Activated CD8-positive, alpha-beta memory T cell treated with anti-CD3 and anti-CD28 coated beads, Interleukin-2, amount 50 U/mL, for 24 hours (primary cell): Measurements from ENCODE around the gene TIMM10B.
"Not testable (repeated sequence)": the region's sequence is repeated elsewhere in the genome, so short reads cannot be mapped to it uniquely, and the experiment has no call there.

Experiments used
- DNase-seq: peaks from one replicate; pipeline ENCODE4 v3.0.0-alpha.2; 2020; ENCODE audit errors: extremely low read depth

TIMM10B gene

DNA sequence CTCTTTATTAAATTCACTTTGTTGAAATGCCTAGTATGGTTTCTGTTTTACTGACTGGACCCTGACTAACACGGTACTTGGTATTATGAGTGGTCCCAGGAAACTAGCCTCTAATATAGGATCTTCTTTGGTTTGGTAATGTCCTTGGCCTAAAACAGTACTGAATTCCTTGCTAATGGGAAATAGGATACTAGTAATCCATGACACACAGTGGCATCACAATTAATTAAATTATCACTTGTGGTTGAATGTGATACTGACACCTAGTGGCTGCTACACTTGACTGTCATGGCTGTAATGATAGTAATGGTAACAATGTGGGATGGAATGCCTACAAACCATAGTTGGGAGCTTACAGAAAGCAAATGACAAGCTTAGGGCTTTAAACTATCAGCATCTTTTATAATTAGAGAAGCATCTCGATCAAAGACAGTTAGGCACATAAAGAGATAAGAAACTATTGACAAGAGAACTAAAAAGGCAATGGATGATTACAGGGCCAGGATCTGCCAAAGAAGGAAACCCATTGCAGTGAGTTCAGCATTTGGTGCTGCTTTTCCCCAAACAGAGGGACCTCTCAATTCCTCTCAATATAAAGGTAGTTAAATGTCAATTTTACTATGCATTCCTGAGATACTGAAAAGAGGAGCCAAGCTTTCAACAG, 24.4 kb downstream of the TIMM10B start:
- DNase-seq: no peak

DNA sequence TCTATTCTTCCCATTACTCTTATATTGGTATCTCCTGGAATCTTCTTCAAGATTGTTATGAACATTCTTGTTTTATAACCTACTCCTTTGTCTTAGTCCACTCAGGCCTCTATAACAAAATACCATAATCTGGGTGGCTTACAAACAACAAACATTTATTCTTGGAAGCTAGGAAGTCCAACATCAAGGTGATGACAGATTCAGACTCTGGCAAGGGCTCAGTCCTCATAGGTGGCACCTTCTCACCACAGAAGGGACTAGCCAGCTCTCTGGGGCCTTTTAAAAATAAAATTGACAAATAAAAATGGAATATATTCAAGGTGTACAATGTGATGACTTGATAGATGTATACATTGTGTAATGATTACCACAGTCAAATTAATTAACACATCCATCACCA, 35.6 kb downstream of the TIMM10B start:
- DNase-seq: no peak

DNA sequence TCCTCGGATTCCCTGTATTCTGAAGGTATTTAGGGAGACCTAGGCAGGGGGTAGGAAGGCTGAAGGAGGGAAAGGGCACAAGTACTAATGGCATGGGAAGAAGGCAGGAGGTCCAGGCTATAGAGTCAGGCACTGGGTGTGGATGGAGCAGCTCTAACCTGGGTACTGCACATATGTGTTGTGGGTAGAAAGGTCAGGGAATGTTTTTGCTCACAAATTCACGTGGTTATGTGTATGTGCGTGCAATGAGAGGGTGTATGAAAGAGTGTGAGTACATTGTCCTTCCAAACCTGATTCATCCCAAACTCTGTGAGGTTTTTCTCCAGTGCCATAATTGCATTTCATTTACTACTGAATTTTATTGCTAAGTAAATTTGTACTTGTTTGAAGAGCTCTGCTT, 39.0 kb downstream of the TIMM10B start:
- no peak for DNase-seq

DNA sequence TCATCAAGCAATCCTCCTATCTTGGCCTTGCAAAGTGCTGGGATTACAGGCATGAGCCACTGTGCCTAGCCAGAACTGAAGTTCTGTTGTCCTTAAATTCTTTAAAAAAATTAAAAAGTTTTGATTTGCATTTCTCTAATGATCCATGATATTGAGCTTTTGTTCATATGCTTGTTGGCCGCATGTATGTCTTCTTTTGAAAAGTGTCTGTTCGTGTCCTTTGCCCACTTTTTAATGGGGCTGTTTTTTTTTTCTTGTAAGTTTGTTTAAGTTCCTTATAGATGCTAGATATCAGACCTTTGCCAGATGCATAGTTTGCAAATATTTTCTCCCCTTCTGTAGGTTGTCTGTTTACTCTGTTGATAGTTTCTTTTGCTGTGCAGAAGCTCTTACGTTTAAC, 40.6 kb downstream of the TIMM10B start:
- not testable (repeated sequence) for DNase-seq

DNA sequence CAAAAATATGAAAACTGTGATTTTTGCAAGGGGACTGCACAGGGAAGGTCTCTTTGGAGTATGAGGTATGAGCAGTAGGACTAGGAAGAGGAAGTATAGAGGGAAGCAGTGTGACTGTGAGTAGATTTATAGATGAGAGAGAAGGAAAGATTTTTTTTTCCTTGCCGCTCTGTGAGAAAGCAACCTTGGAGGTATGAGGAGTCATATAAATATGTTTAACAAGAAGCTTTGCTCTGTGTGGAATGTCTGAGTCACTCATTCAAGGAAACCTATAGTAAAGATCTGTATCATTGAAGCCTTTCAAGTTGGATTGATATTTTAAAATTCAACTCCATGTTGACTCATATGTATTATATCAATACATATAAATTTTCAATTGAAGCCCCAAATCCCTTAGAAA, 42.0 kb downstream of the TIMM10B start:
- no peak for DNase-seq

DNA sequence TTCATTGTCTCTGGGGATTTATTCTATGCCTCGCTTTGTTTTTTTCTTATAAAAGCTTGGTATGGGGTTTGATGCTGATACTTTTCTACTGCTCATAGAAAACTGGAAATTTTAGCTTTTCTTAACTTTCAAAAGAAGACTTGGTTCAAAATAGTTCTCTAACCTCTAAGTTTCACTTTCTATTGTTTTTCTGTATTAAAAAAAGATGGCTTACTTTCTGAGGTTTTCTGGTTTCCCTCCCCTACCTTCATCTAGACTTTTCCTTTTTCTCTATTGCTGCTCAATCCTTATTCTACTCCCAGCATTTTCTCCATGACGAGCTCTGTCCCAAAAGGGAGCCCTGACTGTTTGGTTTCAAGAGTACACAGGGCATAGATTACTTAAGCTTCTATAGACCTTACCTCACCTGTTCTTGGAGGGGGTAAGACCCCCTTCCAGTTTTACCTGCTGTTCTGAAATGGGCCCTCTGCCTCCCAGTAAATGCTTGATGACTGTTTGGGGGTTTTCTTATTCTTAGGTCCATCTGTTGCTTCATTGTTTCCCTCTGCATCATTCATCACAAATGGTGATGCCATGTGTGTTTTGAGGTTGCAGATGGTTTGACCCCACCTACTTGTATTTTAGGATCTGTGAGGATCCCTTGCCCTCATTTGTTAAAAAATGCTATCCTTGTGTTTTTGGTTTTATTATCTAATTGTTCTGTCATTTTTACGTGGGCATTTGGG, 45.3 kb downstream of the TIMM10B start:
- DNase-seq: no peak

DNA sequence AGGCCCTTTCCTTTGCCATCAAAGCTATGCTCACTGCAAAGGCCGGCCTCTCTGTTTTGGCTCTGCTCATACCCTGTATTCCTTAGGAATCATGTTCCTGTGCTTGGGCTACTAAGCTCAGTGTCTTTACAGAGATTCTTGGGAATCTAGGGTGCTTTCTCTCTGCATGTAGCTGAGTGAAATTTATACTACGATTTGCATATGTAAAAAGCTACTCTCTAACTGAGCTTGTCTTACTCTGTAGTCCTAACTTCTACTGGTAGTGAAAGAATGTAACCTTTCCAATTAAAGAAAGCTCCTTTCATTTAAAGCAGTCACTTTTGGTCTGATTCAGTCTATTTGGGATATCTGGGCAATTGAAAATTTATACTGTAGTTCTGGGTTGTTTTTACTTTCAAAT, 48.0 kb downstream of the TIMM10B start:
- DNase-seq: no peak

DNA sequence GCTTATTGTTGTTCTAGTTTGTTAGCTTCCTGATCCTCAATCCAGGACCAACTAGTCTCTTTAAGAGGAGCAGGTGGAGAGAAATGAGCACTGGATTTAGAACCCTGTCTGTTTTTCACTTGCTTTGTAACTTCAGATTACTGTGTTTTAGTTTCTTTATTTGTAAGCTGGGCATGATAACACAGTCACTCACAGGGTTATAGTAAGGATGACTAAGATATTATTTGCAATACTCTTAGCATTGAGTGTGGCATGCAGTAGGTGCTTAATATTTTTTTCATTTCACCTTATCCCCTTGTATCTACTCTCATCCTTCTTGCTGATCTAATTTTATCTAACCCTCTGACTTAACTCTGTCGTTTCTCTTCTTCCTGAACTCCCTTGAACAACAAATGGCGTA, 49.5 kb downstream of the TIMM10B start:
- no peak for DNase-seq

DNA sequence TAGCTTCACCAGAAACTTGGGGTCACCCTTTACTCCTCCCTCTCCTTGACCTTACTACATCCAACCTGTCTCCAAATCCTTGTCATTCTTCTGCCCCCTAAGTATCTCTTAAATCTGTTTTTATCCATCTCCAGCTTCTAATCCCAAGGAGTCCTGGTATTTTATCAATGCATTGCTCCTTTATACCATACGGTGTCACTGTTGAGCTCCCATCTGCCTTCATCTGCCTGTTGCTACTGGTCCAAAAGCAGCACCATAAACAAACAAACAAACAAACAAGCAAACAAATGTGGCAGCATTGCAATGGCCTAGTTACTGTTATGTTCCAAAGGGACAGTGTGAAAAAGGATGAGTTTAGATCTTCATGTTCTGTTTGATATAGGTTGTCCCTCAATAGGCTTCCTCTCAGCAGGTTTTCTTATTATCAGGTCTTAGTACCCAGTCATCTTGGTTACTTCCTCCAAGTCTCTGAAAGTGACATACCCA, 50.0 kb downstream of the TIMM10B start:
- no peak for DNase-seq
